HG02840 (cell line): Measurements from ENCODE around the gene ABL1.

Source experiments
- ATAC-seq: cut with Tn5 transposase; IDR thresholded peaks from one replicate; pipeline ENCODE4 v1.9.1; 2021; ENCODE audit warnings: mild to moderate bottlenecking, moderate library complexity, moderate number of reproducible peaks; ENCODE audit not compliant: unreplicated experiment, low FRiP score

Gene ABL1

GRCh38 chr9:130913599-130914416, 78.8 kb downstream of the ABL1 start:
- no peak for ATAC-seq

GRCh38 chr9:130914417-130915095, 79.5 kb downstream of the ABL1 start:
- ATAC-seq: no peak

DNA sequence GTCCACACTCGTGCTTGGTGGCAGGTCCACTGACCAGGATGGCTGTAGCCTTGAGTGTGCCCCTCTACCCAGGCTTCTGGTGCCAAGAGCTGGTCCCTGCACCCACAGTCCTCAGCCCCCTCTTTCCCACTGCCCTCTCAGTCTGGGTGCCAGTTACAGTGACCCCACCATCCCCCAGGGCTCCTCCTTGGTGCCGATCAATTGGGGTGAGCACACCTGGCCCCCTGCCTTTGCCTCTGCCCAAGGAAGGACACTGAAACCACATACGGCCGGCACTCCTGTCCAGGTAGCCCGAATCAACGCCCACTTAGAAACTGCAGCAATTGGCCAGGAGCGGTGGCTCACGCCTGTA, 80.0 kb downstream of the ABL1 start:
- ATAC-seq: no peak

GRCh38 chr9:130917168-130917960, 82.3 kb downstream of the ABL1 start:
- ATAC-seq: no peak

DNA sequence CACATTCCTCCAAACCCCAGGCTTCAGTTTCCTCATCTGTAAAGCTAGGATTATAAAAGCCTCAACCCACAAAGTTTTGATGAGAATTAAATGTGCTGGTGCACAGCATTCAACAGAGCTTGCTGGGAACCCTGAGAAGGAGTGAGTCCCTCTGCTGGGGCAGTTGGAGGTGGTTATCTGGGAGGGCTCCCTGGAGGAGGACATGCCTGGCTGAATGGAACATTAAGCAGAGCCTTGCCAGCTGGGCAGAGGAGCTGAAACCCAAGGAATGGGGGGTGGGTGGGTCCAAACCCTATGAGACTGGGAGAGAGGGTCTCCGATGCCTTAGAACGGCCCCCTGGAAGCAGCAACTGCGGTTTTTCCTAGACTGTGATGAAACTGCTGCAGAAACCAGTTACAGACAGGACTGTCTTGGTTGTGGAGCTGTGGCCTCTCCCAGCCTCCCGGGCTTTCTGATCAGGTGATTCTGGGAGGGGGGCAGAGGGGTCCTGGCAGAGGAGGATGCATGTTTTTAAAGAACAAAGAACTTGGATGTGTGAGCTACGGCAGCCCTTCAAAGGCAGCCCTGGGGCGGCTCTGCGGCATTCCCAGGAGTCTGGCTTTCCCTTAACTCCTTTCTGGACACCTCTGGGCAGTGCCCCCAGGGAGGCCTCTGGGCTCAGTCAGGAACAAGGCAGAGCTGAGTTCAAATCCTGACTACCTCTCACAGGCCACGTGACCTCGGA, 83.2 kb downstream of the ABL1 start:
- ATAC-seq: no peak

GRCh38 chr9:130918826-130919558, 83.9 kb downstream of the ABL1 start:
- ATAC-seq: no peak

GRCh38 chr9:130919559-130920145, 84.6 kb downstream of the ABL1 start:
- no peak for ATAC-seq

- ATAC-seq: no peak
Measured at GRCh38 chr9:130920233-130920632, 85.2 kb downstream of the ABL1 start.

GRCh38 chr9:130920762-130921299, 85.8 kb downstream of the ABL1 start:
- no peak for ATAC-seq

GRCh38 chr9:130921300-130921988, 86.4 kb downstream of the ABL1 start:
- no peak for ATAC-seq

DNA sequence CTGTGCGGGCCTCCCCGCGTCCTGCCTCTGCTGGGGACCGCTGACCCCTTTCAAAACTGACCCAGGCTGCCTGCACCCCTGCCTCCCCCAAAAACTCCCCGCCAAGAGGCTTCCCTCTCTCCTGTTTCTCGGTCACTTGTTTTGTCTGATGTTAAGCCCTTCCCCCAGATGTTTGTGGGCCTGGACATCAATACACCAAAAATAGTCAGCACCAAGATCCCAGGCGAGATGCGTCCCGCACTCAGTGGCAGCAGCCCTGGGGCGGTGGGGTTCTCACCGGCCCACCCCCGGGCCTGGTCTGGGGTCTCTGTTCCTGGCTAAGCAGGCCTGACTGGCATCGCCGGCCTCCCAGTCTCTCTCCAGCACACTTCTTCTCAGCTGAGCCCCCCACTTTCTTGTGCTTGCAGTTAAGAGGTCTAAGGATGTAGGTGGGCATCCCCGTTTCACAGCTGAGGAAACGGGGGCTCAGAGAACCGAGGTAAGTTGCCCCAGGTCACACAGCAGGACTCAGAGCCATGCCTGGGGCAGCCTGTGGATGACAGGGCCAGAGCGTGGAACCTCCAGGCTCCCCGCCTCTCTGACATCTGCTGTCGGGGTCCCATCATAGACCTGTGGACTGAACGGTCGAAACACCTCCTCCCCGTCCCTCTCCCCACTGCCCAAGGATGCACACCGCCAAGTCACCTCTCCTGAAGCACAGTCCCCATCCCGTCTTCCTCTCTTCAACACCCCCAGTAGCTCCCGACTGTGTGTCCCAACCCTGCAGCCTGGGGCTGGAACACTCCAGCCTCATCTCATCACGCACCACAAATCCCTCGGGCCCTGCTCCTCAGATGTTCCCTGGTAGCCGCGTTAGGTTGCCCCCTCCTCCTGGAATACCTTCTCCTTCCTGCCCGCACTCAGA, 87.2 kb downstream of the ABL1 start:
- no peak for ATAC-seq

GRCh38 chr9:130922893-130923610, 88.0 kb downstream of the ABL1 start:
- ATAC-seq: no peak

DNA sequence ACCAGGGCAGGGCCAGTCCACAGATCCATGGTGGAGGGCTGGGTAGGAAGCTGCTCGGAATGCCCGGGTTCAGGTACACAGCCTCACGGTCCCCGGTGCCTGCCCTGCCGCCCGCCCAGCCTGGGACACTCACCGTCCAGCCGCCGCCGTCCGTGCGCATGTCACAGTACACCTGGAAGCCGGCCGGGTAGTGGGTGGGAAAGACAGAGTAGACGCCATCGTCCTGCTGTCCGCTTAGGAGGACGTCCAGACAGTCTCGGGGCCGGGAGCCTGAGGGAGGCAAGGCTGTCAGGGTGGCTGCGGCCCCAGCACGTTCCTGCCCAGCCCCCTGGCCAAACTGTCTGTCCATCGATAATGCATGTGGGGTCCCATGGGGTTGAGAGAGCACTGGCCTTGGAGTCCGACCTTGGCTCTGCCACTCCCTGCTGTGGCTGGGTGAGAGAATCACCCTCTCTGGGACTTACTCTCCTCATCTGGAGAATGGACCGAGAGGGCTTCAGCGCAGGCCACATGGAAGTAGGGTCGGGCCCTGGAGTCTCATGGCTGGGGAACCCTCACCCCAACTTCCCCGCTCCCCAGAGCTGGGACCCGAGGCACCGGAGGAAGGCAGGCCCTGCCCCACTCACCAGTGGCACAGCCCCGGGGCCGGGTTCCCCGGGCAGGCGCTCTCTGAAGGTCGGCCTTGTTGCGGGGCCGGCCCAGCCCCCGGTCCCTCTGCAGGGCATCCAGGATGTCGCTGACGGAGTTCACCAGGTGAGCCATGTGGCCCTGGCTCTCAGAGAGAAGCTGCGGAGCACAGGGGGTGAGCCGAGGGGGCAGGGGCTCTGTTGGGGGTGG, 88.8 kb downstream of the ABL1 start:
- no peak for ATAC-seq

- ATAC-seq: no peak
Measured at GRCh38 chr9:130924448-130924788, 89.4 kb downstream of the ABL1 start.

GRCh38 chr9:130925050-130925678, 90.1 kb downstream of the ABL1 start:
- ATAC-seq: no peak

GRCh38 chr9:130927338-130927737, 92.3 kb downstream of the ABL1 start:
- ATAC-seq: no peak
